ENCODE measurements around the gene ABCF3.
"Not testable (repeated sequence)": the region's sequence is repeated elsewhere in the genome, so short reads cannot be mapped to it uniquely, and the experiment has no call there.

The ABCF3 gene

DNA sequence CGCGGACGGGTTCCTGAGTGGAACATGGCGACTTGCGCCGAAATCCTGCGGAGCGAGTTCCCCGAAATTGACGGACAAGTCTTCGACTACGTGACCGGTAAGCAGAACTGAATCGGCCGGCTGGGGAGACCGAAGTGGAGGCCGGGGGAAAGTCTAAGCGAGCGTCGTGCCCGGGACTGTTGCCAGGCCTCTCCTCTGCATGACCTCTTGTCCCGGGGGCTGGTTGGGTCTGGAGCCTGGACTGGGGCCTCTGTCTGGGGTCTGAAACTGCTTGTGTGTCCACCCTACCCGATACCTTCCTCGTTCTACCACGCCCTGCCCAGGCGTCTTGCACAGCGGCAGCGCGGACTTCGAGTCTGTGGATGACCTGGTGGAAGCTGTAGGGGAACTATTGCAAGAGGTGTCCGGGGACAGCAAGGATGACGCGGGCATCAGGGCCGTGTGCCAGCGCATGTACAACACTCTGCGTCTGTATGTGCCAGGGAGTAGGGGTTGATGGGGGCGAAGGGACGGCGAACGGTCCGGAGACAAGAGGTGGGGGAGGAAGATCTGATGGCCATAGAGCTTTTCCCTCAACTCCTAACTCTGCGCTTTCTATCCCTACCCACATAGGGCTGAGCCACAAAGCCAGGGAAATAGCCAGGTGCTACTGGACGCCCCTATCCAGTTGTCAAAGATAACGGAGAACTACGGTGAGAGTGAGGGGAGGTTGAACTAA is at the start of gene ABCF3:
Gene ABCF3 (plus strand): TSS at position 16 of the 718 bp plus-strand sequence. CDS start 9 bp downstream, at position 25.
- no peak for DNase-seq

GRCh38 chr3:184140436-184140835 is 45.6 kb upstream of the ABCF3 start:
- no peak for DNase-seq

DNA sequence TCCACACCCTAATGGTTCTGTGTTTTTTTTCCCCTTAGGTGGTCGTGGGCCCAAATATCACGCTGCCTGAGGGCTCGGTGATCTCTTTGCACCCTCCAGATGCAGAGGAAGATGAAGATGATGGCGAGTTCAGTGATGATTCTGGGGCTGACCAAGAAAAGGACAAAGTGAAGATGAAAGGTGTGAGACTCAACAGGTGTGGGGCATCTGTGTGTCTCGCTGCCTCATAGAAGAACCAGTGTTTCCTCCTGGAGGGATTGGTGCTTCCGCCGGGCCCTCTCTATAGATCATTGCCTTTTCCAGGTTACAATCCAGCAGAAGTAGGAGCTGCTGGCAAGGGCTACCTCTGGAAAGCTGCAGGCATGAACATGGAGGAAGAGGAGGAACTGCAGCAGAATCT is 43.8 kb upstream of the ABCF3 start:
- no peak for DNase-seq

DNA sequence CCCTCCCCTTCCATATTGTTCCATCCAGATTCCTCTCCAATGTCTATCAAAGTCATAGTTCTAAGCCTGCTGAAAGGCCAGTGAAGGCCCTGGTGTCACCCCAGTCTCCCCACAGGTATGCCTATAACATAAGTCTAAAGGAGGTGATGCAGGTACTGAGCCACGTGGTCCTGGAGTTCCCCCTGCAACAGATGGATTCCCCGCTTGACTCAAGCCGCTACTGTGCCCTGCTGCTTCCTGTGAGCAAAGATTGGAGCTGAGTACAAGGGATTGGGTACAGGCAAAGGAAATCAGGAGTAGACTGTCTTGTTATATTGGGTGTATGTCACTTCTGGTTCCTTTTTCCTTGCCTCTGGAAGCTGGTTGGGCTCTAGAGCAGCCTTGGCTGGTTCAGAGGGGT is 42.7 kb upstream of the ABCF3 start:
- DNase-seq: no peak

DNA sequence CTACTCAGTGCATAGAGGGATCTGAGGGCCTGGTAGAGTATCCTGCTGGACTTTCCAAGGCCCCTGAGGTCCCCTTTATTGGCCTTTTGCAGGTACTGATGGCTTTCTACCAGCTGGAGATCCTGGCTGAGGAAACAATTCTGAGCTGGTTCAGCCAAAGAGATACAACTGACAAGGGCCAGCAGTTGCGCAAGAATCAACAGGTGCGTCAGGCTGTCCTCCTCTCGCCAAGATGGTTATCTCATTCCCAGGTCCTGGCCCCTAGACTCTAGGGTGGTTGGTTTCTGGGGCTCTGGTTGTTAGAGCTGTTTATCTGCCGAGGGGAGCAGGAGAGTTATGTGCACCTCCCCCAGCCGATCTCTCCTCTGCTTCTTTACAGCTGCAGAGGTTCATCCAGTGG is 41.5 kb upstream of the ABCF3 start:
- DNase-seq: no peak

DNA sequence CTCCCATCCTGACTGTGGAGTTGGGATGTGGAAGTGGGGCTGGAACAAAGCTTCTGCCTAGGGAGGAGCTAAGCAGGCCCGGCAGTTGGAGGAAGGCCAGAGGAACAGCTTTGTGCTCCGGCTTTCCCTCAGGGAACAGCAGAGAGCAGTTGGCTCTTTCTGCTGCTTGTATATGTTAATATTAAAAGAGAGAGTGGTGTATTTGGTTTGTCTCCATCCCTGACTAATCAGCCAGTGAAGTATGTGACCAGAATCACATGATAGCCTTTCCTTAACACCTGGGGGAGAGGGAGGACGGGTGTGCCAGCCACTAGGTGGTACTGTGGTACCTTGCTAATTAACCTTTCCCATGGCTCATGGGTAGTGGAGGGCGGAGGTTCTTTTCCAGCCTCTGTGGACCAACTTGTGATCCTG is 40.9 kb upstream of the ABCF3 start:
- DNase-seq: peak; percentile 58

DNA sequence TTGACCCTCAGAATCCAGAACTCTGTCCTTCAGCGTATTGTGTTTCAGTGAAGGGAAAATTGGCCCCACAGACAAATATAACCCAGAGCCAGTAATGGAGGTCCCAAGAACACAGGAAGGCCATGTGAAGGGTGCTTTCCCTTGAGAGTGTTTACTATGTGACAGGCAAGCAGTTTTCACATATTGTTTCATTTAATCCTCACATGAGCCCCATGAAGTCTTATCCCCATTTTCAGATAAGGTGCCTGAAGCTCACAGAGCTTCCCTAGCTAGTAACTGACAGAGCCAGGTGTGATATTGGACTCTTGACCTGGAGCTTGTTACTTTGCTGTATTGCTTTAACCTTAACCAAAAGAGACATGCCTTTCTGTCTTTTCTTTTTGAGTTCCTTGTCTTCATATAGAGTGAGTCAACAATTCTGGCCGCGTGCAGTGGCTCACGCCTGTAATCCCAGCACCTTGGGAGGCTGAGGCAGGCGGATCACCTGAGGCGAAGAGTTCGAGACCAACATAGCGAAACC is 40.2 kb upstream of the ABCF3 start:
- no peak for DNase-seq

- no peak for DNase-seq
Observed at GRCh38 chr3:184148076-184148475, 37.9 kb upstream of the ABCF3 start.

DNA sequence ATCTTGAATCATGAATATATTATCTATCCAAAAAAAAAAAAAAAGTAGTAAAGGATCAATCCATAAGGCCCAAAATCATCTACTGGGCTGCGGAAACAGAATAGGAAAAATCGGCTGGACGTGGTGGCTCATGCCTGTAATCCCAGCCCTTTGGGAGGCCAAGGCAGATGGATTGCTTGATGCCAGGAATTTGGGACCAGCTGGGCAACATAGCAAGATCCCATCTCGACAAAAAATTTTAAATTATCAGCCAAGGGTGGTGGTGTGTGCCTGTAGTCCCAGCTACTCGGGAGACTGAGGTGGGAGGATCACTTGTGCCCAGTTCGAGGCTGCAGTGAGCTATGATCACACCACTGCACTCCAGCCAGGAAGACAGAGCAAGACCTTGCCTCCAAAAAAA is 36.9 kb upstream of the ABCF3 start:
- no peak for DNase-seq

- not testable (repeated sequence) for DNase-seq
Observed at GRCh38 chr3:184149770-184150169, 36.2 kb upstream of the ABCF3 start.

DNA sequence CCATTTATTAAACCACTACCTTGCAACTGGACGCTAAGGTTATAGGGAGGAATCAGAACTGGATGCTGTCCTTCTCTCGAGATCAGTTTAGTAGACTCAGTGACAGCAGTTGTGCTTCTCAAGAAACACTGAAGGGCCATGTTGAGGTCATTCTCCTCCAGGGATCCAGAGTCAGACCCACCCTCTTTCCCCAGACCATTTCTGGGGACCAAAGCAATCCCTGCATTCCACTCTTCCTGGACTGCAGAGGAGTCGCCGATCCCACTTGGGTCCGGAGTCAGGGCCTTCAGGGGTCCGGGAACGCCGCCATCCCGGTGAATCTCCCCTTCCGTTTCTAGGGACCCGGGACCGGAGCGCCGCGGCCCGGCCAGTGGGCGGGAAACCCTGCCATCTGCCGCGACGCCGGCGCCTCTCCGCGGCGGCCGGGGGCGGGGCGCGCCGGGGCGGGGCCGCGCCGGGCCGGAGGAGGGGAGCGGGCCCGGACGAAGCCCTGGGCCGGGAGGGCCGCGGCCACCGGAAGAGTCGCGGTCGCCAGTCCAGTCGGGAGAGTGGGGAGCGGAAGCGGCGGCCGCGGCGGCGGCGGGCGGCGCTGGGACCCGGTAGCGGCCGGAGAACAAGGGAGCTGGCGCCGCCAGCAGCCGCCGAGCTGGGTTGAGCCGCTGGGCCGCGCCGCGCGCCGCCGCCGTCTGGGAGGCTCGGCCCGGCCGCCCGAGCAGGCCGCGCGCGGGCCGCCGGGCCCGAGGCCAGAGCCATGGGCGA is 30.9 kb upstream of the ABCF3 start, which contains the start of gene DVL3:
Gene DVL3 (plus strand): TSS at position 493 of the 759 bp plus-strand sequence. CDS start 259 bp downstream, at position 752.
- peak; percentile 55 for DNase-seq

DNA sequence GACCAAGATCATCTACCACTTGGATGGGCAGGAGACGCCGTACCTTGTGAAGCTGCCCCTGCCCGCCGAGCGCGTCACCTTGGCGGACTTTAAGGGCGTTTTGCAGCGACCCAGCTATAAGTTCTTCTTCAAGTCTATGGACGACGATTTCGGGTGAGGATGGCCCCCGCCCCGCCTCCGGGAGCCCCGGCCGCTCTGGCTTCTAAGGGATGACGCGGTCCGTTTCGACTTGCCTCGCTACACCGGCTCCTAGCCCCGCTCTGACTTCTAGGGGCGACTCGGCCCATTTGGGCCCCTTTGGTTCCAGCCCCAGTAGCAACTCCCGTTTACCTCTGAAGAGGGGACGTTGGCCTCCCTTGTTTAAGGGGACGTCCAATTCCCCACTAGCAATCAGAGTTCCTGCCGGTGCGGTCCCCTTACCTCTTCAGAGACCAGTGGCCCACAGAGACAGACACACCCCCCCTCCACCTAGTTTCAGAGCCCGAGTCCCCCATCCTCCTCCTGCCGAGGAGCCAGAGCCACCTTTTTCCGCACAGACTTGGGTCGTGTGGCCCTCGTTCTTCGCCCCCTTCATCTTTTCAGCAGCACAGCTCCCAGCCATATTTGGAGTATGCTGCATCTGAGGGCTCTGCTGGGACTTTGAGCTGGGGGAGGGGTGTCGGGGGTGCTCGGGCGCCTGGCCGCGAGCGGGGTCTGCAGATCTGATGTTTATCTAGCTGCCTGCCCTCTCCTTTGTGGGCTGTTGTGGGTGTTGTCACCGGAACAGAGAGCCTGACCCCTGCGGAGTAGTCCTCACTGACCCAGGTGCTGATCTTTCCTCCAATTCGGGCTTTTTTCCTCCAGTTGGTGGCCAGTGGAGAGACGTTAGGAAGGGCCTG is 30.1 kb upstream of the ABCF3 start:
- peak; percentile 57 for DNase-seq

DNA sequence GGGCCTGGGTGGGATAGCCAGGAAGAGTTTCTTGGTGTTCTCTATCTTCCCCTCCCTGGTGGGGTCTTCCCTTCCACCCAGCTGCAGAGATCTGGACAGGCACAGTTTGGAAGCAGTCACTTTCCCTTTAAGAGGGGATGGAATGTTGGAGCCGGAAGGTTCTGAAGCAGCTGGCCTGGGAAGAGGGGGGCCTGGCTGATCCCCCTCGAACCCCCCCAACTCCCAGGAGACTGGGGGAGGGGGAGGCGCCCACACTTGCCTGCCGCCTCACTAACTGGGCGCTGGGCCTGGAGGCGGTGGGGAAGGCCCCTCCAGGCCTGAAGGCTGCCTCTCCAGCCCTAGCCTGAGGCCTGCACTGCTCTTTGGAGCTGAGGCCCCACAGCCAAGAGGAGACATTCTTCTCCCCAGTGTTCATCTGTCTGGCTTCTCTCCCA is 29.5 kb upstream of the ABCF3 start:
- no peak for DNase-seq

DNA sequence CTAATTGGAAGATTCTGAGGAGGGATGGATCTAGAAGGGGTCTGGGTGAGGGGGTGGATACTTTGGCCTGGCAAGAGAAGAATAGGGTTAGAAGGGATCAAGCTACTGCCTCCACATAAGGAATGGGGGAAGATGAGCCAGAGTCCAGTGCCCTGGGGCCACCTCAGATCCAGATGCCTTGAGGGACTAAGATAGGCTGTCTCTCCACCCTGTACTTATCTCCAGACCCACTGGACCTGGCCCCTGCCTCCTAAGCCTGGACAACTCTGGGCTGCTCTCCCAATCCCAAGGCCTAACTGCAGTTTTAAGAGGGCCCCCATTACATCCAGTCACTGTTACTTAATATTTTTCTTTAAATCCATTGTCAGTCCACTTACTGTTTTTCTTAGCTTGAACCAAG is 28.8 kb upstream of the ABCF3 start:
- no peak for DNase-seq

- DNase-seq: no peak
Observed at GRCh38 chr3:184158404-184158803, 27.6 kb upstream of the ABCF3 start.

- no peak for DNase-seq
Observed at GRCh38 chr3:184160456-184160855, 25.5 kb upstream of the ABCF3 start.

DNA sequence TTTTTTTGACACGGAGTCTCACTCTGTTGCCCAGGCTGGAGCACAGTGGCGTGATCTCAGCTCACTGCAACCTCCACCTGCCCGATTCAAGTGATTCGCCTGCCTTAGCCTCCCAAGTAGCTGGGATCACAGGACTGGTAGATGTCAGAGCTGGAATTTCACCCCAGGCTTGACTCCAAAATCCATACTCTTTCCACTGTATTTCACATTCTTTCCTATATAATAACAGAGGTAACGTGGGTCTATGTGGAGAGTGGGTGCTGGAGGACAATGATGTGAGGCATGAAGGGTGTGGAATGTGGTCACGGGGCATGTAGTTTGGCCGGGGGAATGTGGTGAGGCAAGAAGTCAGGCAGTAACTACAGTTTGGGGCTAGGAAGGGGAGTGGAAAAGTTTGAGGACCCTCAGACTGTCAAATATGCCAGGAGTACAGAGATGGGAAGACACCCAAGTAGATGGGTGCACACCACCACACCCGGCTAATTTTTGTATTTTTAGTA is 23.4 kb upstream of the ABCF3 start:
- not testable (repeated sequence) for DNase-seq

DNA sequence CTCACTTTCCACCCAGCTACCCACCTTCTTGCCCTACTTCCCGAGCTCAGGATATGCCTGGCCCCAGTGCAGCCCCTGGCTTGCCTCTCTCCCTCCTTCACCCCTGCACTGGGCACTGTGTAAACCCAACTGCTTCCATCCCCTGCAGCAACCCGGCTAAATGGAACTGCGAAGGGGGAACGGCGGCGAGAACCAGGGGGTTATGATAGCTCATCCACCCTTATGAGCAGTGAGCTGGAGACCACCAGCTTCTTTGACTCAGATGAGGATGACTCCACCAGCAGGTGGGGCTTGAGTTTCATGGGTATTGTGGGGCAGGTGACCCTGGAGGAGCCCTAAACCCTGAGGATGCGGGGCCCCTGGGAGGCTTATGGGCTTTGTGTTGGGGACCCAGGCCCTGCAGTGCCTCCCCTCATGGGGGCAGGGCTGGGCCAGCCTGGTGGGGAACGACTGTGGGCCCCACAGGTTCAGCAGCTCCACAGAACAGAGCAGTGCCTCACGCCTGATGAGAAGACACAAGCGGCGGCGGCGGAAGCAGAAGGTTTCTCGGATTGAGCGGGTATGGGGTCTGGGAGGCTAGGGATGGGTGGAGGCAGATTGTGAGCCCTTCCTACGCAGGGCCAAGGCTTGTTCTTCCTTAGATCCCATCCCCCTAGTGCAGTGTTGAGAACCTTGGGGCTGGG is 21.2 kb upstream of the ABCF3 start:
- no peak for DNase-seq

DNA sequence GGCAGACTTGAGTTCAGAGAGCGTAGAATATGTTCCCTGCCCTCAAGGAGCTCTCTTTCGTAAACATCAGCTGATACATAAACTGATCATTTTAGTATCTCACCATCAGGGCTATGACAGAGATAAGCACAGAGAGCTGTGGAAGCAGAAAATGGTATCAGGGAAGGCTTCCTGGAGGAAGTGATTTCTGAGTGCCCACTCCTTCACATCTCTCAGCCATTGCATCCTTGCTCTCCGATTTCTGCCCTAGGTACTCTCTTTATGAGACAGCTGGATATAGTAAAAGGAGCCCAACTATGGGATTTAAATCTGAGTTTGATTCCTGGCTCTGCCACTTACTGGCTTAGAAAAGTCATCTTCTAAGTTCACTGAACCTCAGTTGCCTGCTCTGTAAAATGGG is 20.5 kb upstream of the ABCF3 start:
- DNase-seq: no peak

DNA sequence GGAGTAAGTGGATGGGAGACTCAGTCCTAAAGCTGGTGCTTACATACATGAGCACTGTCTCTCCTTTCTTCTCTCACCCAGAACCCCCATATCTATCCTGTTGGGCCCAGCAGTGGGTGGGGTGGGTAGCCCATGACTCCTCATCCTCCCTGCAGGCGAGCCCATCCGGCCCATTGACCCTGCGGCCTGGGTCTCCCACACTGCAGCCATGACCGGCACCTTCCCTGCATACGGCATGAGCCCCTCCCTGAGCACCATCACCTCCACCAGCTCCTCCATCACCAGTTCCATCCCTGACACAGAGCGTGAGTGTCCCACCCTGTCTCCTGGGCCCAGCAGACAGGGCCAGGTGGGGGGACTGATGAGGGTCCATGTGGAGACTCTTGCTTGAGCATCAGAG is 19.3 kb upstream of the ABCF3 start:
- no peak for DNase-seq

GRCh38 chr3:184167786-184168185 is 18.2 kb upstream of the ABCF3 start:
- no peak for DNase-seq
